ENCODE measurements around the gene NRG3. TPM values are rescaled to one million over a fixed set of nuclear protein-coding genes. Genes with fewer than 3 reads are reported as not detected.

The NRG3 gene
- total RNA-seq, 1 donor from 2014 or later = 1.6 TPM

DNA sequence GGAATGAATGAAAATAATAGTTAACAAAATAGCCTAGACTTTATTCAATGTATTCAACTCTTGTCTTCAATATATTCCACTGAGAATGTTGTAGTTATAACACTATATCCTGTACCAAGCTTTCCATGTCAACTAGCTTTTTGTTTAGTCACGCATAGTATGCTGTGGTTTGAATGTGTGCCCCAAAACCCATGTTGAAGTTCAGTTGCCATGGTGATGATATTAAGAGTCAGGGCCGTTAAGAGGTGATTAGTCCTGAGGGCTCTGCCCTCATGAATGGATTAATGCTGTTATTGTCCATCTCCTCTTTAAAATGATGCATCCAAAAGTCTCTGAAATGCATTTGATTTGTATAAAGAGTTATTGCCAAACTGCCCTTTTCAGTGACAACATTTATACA, 887.6 kb downstream of the NRG3 start:
- Histone ChIP-seq H3K4me3 (no peak overlapping the region), H3K4me1 (no peaks in the 10 kb centered on the region), H3K9me3 (no peaks in the 10 kb centered on the region), H3K36me3 (no peaks in the 10 kb centered on the region), H3K27me3 (no peaks in the 10 kb centered on the region), H3K27ac (no peak overlapping the region)
- intact Hi-C loops (cut with DNase I) = no loop called here
- no peak for DNase-seq (ENCODE audit: low spot score in 2 of 2)
- TF ChIP-seq, protein P1, sequence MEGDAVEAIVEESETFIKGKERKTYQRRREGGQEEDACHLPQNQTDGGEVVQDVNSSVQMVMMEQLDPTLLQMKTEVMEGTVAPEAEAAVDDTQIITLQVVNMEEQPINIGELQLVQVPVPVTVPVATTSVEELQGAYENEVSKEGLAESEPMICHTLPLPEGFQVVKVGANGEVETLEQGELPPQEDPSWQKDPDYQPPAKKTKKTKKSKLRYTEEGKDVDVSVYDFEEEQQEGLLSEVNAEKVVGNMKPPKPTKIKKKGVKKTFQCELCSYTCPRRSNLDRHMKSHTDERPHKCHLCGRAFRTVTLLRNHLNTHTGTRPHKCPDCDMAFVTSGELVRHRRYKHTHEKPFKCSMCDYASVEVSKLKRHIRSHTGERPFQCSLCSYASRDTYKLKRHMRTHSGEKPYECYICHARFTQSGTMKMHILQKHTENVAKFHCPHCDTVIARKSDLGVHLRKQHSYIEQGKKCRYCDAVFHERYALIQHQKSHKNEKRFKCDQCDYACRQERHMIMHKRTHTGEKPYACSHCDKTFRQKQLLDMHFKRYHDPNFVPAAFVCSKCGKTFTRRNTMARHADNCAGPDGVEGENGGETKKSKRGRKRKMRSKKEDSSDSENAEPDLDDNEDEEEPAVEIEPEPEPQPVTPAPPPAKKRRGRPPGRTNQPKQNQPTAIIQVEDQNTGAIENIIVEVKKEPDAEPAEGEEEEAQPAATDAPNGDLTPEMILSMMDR (IDR thresholded peaks at IDR 0.05) = no peak

DNA sequence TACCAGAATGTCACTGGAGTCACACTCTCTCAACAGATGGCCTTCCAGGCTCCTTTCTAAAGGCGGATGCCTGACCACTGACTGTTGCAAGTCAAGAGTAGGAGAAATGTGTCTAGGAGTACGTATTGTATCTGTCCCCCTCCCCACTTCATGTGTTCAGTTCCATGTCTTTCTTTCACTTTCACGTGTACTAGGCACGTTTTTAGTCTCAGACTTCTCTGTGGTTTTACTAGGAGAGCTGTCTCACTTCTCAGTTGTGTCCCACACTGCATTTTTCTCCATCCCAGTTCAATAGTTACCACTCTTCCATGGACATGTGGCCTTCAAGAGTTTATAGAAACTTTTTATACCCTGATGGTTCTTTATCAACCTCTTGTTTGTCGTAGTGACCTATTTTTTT, 893.0 kb downstream of the NRG3 start:
- no peaks in the 10 kb centered on the region for H3K27me3 ChIP-seq
- H3K27ac ChIP-seq = no peak overlapping the region
- intact Hi-C loops (cut with DNase I) = no loop called here
- DNase-seq (ENCODE audit: low spot score in 2 of 2) = no peak
- H3K9me3 ChIP-seq = no peaks in the 10 kb centered on the region
- no peak overlapping the region for H3K4me3 ChIP-seq
- H3K4me1 ChIP-seq = no peaks in the 10 kb centered on the region
- H3K36me3 ChIP-seq = no peaks in the 10 kb centered on the region
- TF ChIP-seq, protein P1 (IDR thresholded peaks at IDR 0.05) = no peak

DNA sequence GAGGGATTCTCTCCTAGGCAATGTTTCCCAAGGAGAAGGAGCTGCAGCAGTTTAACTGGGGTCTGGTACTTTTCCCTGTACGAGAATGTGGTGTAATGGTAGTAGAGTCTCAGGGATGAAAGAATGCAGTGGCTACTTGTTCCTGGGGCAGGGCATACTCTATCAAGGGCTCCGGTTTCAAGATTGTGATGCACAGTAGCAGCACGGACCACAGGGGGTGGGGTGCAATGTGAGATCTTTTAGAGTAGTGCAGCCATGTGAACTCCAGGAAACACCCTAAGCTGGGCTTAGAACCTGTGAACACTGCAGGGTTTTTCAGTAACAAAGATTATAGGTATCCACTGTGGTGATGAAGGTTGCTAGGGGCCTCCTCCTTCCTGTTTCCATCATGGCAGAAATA, 903.9 kb downstream of the NRG3 start:
- intact Hi-C loops (cut with DNase I) = no loop called here
- TF ChIP-seq, protein P1 (IDR thresholded peaks at IDR 0.05) = no peak
- H3K27me3 ChIP-seq = no peaks in the 10 kb centered on the region
- no peaks in the 10 kb centered on the region for H3K4me1 ChIP-seq
- no peak overlapping the region for H3K27ac ChIP-seq
- no peaks in the 10 kb centered on the region for H3K36me3 ChIP-seq
- no peak overlapping the region for H3K4me3 ChIP-seq
- no peak for DNase-seq (ENCODE audit: low spot score in 2 of 2)
- H3K9me3 ChIP-seq = no peaks in the 10 kb centered on the region

DNA sequence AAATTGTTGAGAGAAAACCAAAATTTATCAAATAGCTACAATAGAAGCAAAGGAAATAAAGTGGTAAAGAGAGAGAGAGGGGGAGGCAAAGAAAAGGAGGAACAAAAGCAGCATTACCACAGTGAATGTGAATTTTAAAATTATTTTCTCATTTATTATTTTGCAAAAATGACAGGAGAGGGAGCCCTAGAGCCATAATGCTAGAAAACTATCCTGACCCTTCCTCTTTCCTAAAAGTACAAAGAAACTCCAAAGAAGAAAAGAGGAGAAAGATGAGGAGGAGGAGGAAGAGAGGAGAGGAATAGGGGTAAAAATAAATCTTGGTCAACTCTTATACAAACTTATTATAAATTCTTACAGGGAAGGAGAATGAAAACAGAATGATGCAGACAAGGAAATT, 921.5 kb downstream of the NRG3 start:
- Histone ChIP-seq H3K4me3 (no peak overlapping the region), H3K27me3 (no peaks in the 10 kb centered on the region), H3K4me1 (no peaks in the 10 kb centered on the region), H3K36me3 (no peaks in the 10 kb centered on the region), H3K27ac (no peak overlapping the region), H3K9me3 (no peaks in the 10 kb centered on the region)
- intact Hi-C loops (cut with DNase I) = loop anchor here (5.0 kb wide), 1 partner anchor 1076 kb away; no protein-coding TSS in a partner anchor
- TF ChIP-seq, protein P1 (IDR thresholded peaks at IDR 0.05) = peak in 2 of 3 experiments; percentile 23 to 48
- no peak for DNase-seq (ENCODE audit: low spot score in 2 of 2)

DNA sequence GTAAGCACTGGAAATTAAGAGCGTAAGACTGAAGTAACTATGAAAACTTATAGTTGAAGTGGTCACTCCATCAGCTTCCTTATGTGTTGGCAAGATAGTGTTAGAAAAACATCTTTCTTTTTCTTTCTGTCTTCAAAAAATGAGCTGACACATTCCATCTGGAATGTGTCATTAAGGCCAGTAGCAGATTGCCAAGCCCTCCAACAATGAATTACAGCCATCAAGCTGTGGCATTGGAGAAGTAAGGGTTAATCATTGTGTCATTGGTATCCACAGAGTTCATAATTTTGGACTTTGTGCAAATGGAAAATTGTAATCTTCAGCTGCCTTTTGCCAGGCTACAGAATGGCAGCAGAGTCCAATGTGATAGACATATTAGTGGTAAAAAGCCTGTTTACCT, 926.3 kb downstream of the NRG3 start:
- TF ChIP-seq, protein P1 (IDR thresholded peaks at IDR 0.05) = no peak
- Histone ChIP-seq H3K4me1 (no peaks in the 10 kb centered on the region), H3K9me3 (no peaks in the 10 kb centered on the region), H3K27ac (no peak overlapping the region), H3K4me3 (no peak overlapping the region), H3K27me3 (no peaks in the 10 kb centered on the region), H3K36me3 (no peaks in the 10 kb centered on the region)
- intact Hi-C loops (cut with DNase I) = no loop called here
- DNase-seq (ENCODE audit: low spot score in 2 of 2) = no peak

DNA sequence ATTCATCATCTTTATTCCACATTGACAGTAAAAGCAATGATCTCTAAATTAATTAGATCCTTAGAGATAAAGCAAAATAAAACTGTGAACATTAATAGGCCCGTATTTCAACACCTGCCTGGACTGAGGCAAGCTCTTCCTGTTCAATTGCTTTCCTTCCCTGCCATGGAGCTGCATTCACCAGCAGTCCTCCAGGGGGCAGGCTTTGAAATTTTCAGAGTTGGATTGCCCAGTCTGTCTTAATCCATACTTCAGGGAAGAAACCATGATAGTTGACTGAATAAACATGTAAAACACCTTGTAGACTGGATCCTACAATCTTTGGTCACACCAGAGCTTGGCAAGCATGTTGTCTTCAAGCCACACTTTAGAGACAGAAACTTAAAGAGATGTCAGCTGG, 936.6 kb downstream of the NRG3 start:
- TF ChIP-seq, protein P1 (IDR thresholded peaks at IDR 0.05) = peak in 1 of 3 experiments; percentile 21
- no peak for DNase-seq (ENCODE audit: low spot score in 2 of 2)
- Histone ChIP-seq H3K27me3 (no peaks in the 10 kb centered on the region), H3K36me3 (no peaks in the 10 kb centered on the region), H3K4me1 (no peaks in the 10 kb centered on the region), H3K27ac (no peak overlapping the region), H3K4me3 (no peak overlapping the region), H3K9me3 (no peaks in the 10 kb centered on the region)
- intact Hi-C loops (cut with DNase I) = no loop called here
